Hepatocyte (in vitro differentiated cells): ENCODE measurements around the gene FBXW11.

Experiments
- CTCF ChIP-seq: fragments of 200-600 bp; sonication (generic); IDR thresholded peaks from 2 replicates; pipeline ENCODE4 v1.5.1; 2016; ENCODE audit warnings: antibody characterized with exemption, mild to moderate bottlenecking; ENCODE audit not compliant: poor library complexity
- EZH2 ChIP-seq: fragments of 200-600 bp; sonication (generic); IDR thresholded peaks from 2 replicates; pipeline ENCODE4 v1.6.1; 2016; ENCODE audit warnings: antibody characterized with exemption, mild to moderate bottlenecking, borderline replicate concordance

GRCh38 chr5:171867786-171868185, 138.7 kb downstream of the FBXW11 start:
- TF ChIP-seq CTCF (no peak), EZH2 (no peak)
